HepG2 (cell line): Measurements from ENCODE around the gene TOR2A. TPM values are rescaled to one million over a fixed set of nuclear protein-coding genes. Genes with fewer than 3 reads are reported as not detected.

Experiments used
- GABPA ChIP-seq, 2 experiments: IDR thresholded peaks; 2 replicates each; pipeline ENCODE4 v1.6.1; 2011 to 2016; ENCODE audit warnings: low read depth in 2 of 2, low read length in 1 of 2, missing biosample characterization in 1 of 2, missing genetic modification characterization in 1 of 2
- MLXIP ChIP-seq: sonication (generic); formaldehyde crosslinking; IDR thresholded peaks from 2 replicates; pipeline ENCODE4 v1.9.0; 2021; ENCODE audit warnings: missing genetic modification reagents, borderline replicate concordance
- NFKB2 ChIP-seq: sonication (generic); formaldehyde crosslinking; IDR thresholded peaks from 2 replicates; pipeline ENCODE4 v1.4.0; 2020; ENCODE audit warnings: missing genetic modification reagents, borderline replicate concordance
- NR2F2 ChIP-seq: IDR thresholded peaks from 2 replicates; pipeline ENCODE4 v1.6.1; 2012; ENCODE audit warnings: low read depth, inconsistent platforms, borderline replicate concordance
- PATZ1 ChIP-seq: sonication (generic); formaldehyde crosslinking; IDR thresholded peaks from 2 replicates; pipeline ENCODE4 v1.4.0; 2020; ENCODE audit warnings: missing genetic modification reagents
- PAXIP1 ChIP-seq: sonication (generic); formaldehyde crosslinking; conservative IDR thresholded peaks from 2 replicates; pipeline ENCODE4 v1.4.0; 2020; ENCODE audit warnings: mild to moderate bottlenecking, missing genetic modification reagents, moderate library complexity
- PBX2 ChIP-seq: IDR thresholded peaks from 2 replicates; pipeline ENCODE4 v1.6.1; 2016; ENCODE audit warnings: control low read depth
- PITX1 ChIP-seq: sonication (generic); formaldehyde crosslinking; IDR thresholded peaks from 2 replicates; pipeline ENCODE4 v1.5.1; 2020; ENCODE audit warnings: mild to moderate bottlenecking, missing genetic modification reagents
- SALL1 ChIP-seq: sonication (generic); formaldehyde crosslinking; IDR thresholded peaks from 2 replicates; pipeline ENCODE4 v1.8.0; 2022; ENCODE audit warnings: mild to moderate bottlenecking, missing genetic modification reagents
- SOX6 ChIP-seq, 2 experiments: fragments of 450-650 bp in 1 of 2; sonication (generic) in 1 of 2; formaldehyde crosslinking in 1 of 2; IDR thresholded peaks; 2 replicates each; pipeline versions ENCODE4 v1.4.0 to v1.6.1; 2017 to 2020; ENCODE audit warnings: antibody characterized with exemption in 1 of 2, mild to moderate bottlenecking in 1 of 2, missing genetic modification reagents in 1 of 2
- TFE3 ChIP-seq: IDR thresholded peaks from 2 replicates; pipeline ENCODE4 v1.6.1; 2016
- ZNF790 ChIP-seq: sonication (generic); formaldehyde crosslinking; IDR thresholded peaks from 2 replicates; pipeline ENCODE4 v1.8.0; 2022; ENCODE audit warnings: missing genetic modification reagents, mild to moderate bottlenecking, borderline replicate concordance
- polyA plus RNA-seq, 8 experiments: library from polyadenylated mRNA; depleted of rRNA in 3 of 8; stranded (reverse) in 7 of 8; unstranded in 1 of 8; fragments of >200 nt; fragmentation: Illumina TruSeq in 4 of 8; extraction: Trizol in 4 of 8; gene quantifications; 2 replicates each; pipeline versions ENCODE4 v1.2.1 to v1.2.3, GENCODE V29; 2011 to 2016; ENCODE audit warnings: low read depth in 4 of 8, missing spikeins in 1 of 8, mixed read lengths in 1 of 8; ENCODE audit not compliant: insufficient read depth in 1 of 8
- total RNA-seq, 5 experiments: library from RNA; depleted of rRNA; stranded (reverse); fragments of >200 nt; fragmentation: Illumina TruSeq; extraction: Trizol; gene quantifications; 2 replicates each; pipeline ENCODE4 v1.2.3, GENCODE V29; 2016; ENCODE audit warnings: low read depth in 1 of 5

TOR2A gene
- total and polyA plus RNA-seq, 2 of the 13 experiments (the other 11 are each of a cell fraction or from before 2014, with no cell fraction given), result 3.5 to 7.2 TPM

- TF ChIP-seq PAXIP1 (CRISPR knock-in tag) (peak; percentile 54), SALL1 (CRISPR knock-in tag) (no peak), TFE3 (no peak), PITX1 (no peak), NFKB2 (CRISPR knock-in tag) (0 out of 2 replicates have a peak, but pooled peaks have one; percentile 14), MLXIP (CRISPR knock-in tag) (no peak), ZNF790 (no peak), GABPA (IDR thresholded peaks at IDR 0.05; ENCODE audit: low read depth, low read length) (no peak), GABPA (CRISPR knock-in tag; IDR thresholded peaks at IDR 0.05; ENCODE audit: low read depth) (peak; percentile 25; the same call in 1 of the 2 replicates), PATZ1 (CRISPR knock-in tag) (peak; percentile 30; the same call in 1 of the 2 replicates), PBX2 (CRISPR knock-in tag) (no peak), NR2F2 (peak; percentile 35; the same call in 1 of the 2 replicates), SOX6 (IDR thresholded peaks at IDR 0.05) (no peak), SOX6 (CRISPR knock-in tag; IDR thresholded peaks at IDR 0.05) (peak; percentile 54)
Measured at GRCh38 chr9:127711226-127711701, 23.8 kb downstream of the TOR2A start (continued).
